Prostate gland (tissue), 2 donors: Measurements from ENCODE around the gene HECW1. TPM values are rescaled to one million over a fixed set of nuclear protein-coding genes. Genes with fewer than 3 reads are reported as not detected.

ENCODE experiments used
- DNase-seq: peaks from one replicate; pipeline ENCODE4 v3.0.0-alpha.2; 2019; ENCODE audit warnings: low spot score
- H3K27ac ChIP-seq, 2 donors: fragments of 200-600 bp; sonication (generic); 2 replicates each; pipeline ENCODE4 v1.5.1; 2017 to 2019
- H3K27me3 ChIP-seq: fragments of 200-600 bp; sonication (generic); replicated peaks from 2 replicates; pipeline ENCODE4 v1.5.1; 2019; ENCODE audit not compliant: insufficient read depth
- H3K36me3 ChIP-seq, 2 donors: fragments of 200-600 bp; sonication (generic); 1 replicate in 1 of 2; 2 replicates in 1 of 2; pipeline versions ENCODE4 v1.5.1 to v1.8.1; 2017 to 2019
- H3K4me1 ChIP-seq: fragments of 200-600 bp; sonication (generic); replicated peaks from 2 replicates; pipeline ENCODE4 v1.5.1; 2019
- H3K4me3 ChIP-seq, 2 donors: fragments of 200-600 bp; sonication (generic); 2 replicates each; pipeline ENCODE4 v1.5.1; 2017 to 2019
- H3K9me3 ChIP-seq: fragments of 200-600 bp; sonication (generic); 2 replicates; pipeline ENCODE4 v1.5.1; 2017
- CTCF ChIP-seq, 4 experiments: fragments of 200-600 bp in 2 of 4; fragments of 450-650 bp in 2 of 4; sonication (generic) in 2 of 4; IDR thresholded peaks; 1 replicate in 3 of 4; 2 replicates in 1 of 4; pipeline ENCODE4 v1.5.1; 2016 to 2019; ENCODE audit warnings: antibody characterized with exemption in 4 of 4, mild to moderate bottlenecking in 2 of 4, moderate library complexity in 2 of 4
- POLR2A ChIP-seq: fragments of 450-650 bp; IDR thresholded peaks from one replicate; pipeline ENCODE4 v1.6.1; 2016; ENCODE audit warnings: antibody characterized with exemption, mild to moderate bottlenecking
- POLR2AphosphoS5 ChIP-seq: sonication (generic); formaldehyde crosslinking; IDR thresholded peaks from one replicate; pipeline ENCODE4 v1.6.1; 2017; ENCODE audit warnings: antibody characterized with exemption
- WGBS: methylation state at CpG from one replicate; pipeline ENCODE4 v1.1.5; 2018; 5-methylcytosine and 5-hydroxymethylcytosine counted together
- intact Hi-C: fragments of 100-400 bp; cut with DNase I; formaldehyde crosslinking; loops from one replicate; pipeline ENCODE4 v1.14.2; 2022
- total RNA-seq, 2 donors: library from RNA; depleted of rRNA; stranded (reverse); fragments of >200 nt; gene quantifications; one replicate each; pipeline ENCODE4 v1.1.0, GENCODE V29; 2016

HECW1 gene
- total RNA-seq, 2 donors from 2014 or later: 1.4 to 10.3 TPM

- Histone ChIP-seq H3K4me3 (no peak overlapping the region), H3K27ac (no peak overlapping the region), H3K27me3 (no peaks in the 10 kb centered on the region), H3K9me3 (no peaks in the 10 kb centered on the region), H3K4me1 (no peaks in the 10 kb centered on the region), H3K36me3 (no peaks in the 10 kb centered on the region)
- TF ChIP-seq POLR2AphosphoS5: no peak
- TF ChIP-seq POLR2A: no peak
- TF ChIP-seq CTCF (IDR thresholded peaks at IDR 0.05): no peak
- DNase-seq: no peak
- intact Hi-C loops: no loop called here
- WGBS: 93% methylated on average over 5 of the region's 5 CpGs
Measured at GRCh38 chr7:43283706-43284105, 171.3 kb downstream of the HECW1 start.

- TF ChIP-seq CTCF (IDR thresholded peaks at IDR 0.05): no peak
- no peak for TF ChIP-seq POLR2AphosphoS5
- no peak for TF ChIP-seq POLR2A
- H3K27ac ChIP-seq: no peak overlapping the region
- H3K4me3 ChIP-seq: no peak overlapping the region
- WGBS: 73% methylated on average over 2 of the region's 2 CpGs
- intact Hi-C loops: no loop called here
- H3K36me3 ChIP-seq: no peaks in the 10 kb centered on the region
- DNase-seq: no peak
- no peaks in the 10 kb centered on the region for H3K9me3 ChIP-seq
- H3K27me3 ChIP-seq: no peaks in the 10 kb centered on the region
- no peaks in the 10 kb centered on the region for H3K4me1 ChIP-seq
Measured at GRCh38 chr7:43289826-43290225, 177.4 kb downstream of the HECW1 start.

- H3K9me3 ChIP-seq: no peaks in the 10 kb centered on the region
- WGBS: 94% methylated on average over 5 of the region's 5 CpGs
- H3K4me1 ChIP-seq: no peaks in the 10 kb centered on the region
- no peak overlapping the region for H3K27ac ChIP-seq
- DNase-seq: no peak
- H3K36me3 ChIP-seq: no peaks in the 10 kb centered on the region
- no peak overlapping the region for H3K4me3 ChIP-seq
- H3K27me3 ChIP-seq: no peaks in the 10 kb centered on the region
- intact Hi-C loops: no loop called here
- TF ChIP-seq CTCF (IDR thresholded peaks at IDR 0.05) (no peak), POLR2A (no peak), POLR2AphosphoS5 (no peak)
Measured at GRCh38 chr7:43290978-43291377, 178.5 kb downstream of the HECW1 start.

GRCh38 chr7:43291789-43292188 is 179.3 kb downstream of the HECW1 start:
- no peak for TF ChIP-seq POLR2A
- no peak for TF ChIP-seq CTCF (IDR thresholded peaks at IDR 0.05)
- no peak for TF ChIP-seq POLR2AphosphoS5
- no peaks in the 10 kb centered on the region for H3K36me3 ChIP-seq
- H3K27ac ChIP-seq: no peak overlapping the region
- 89% methylated on average over 3 of the region's 3 CpGs for WGBS
- H3K4me3 ChIP-seq: no peak overlapping the region
- intact Hi-C loops: no loop called here
- H3K4me1 ChIP-seq: no peaks in the 10 kb centered on the region
- H3K27me3 ChIP-seq: no peaks in the 10 kb centered on the region
- H3K9me3 ChIP-seq: no peaks in the 10 kb centered on the region
- DNase-seq: no peak

GRCh38 chr7:43292384-43292783 is 179.9 kb downstream of the HECW1 start:
- Histone ChIP-seq H3K27me3 (no peaks in the 10 kb centered on the region), H3K27ac (no peak overlapping the region), H3K9me3 (no peaks in the 10 kb centered on the region), H3K4me1 (no peaks in the 10 kb centered on the region), H3K4me3 (no peak overlapping the region), H3K36me3 (no peaks in the 10 kb centered on the region)
- 100% methylated on average over 1 of the region's 1 CpG for WGBS
- DNase-seq: no peak
- intact Hi-C loops: no loop called here
- TF ChIP-seq CTCF (IDR thresholded peaks at IDR 0.05) (no peak), POLR2AphosphoS5 (no peak), POLR2A (no peak)
